GM12872 (cell line): ENCODE results near the gene WIPF1.

ENCODE experiments used
- TF ChIP-seq, protein P1 (sequence below): IDR thresholded peaks from 3 replicates; pipeline ENCODE4 v1.5.1; 2011; ENCODE audit warnings: low read depth, mild to moderate bottlenecking, low read length, moderate library complexity; ENCODE audit not compliant: insufficient read depth

WIPF1 gene

DNA sequence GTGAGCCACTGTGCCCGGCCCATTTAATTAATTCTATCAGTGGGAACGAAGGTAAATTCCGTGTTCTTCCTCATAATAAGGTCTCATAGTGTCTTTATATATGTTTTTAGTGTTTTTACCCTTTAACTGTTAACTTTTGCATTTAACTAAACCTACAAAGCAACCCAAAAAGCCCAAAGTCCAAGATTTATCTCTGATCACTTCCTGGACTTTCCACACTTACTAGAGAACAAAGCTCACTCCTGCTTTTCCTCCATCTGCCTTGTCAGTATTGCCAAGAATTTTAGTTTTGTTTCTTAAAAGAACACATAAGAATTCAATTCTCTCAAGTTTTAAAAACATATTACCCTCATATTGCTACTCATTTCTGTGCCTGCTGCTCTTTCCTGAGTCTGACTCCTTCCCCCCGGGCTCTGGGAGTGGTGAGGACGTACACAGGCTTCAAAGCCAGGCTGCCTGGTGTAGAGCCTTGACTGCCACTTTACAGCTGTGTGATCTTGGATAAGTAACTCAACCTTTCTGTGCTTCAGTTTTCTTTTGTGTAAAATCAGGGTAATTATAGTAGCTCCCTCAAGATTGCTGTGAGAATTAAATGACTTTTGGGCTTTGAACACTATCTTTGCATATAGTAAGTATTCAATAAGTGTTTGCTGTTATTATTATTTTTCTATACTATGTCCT lies 85.9 kb downstream of the WIPF1 start:
- TF ChIP-seq, protein P1, sequence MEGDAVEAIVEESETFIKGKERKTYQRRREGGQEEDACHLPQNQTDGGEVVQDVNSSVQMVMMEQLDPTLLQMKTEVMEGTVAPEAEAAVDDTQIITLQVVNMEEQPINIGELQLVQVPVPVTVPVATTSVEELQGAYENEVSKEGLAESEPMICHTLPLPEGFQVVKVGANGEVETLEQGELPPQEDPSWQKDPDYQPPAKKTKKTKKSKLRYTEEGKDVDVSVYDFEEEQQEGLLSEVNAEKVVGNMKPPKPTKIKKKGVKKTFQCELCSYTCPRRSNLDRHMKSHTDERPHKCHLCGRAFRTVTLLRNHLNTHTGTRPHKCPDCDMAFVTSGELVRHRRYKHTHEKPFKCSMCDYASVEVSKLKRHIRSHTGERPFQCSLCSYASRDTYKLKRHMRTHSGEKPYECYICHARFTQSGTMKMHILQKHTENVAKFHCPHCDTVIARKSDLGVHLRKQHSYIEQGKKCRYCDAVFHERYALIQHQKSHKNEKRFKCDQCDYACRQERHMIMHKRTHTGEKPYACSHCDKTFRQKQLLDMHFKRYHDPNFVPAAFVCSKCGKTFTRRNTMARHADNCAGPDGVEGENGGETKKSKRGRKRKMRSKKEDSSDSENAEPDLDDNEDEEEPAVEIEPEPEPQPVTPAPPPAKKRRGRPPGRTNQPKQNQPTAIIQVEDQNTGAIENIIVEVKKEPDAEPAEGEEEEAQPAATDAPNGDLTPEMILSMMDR, result no peak

DNA sequence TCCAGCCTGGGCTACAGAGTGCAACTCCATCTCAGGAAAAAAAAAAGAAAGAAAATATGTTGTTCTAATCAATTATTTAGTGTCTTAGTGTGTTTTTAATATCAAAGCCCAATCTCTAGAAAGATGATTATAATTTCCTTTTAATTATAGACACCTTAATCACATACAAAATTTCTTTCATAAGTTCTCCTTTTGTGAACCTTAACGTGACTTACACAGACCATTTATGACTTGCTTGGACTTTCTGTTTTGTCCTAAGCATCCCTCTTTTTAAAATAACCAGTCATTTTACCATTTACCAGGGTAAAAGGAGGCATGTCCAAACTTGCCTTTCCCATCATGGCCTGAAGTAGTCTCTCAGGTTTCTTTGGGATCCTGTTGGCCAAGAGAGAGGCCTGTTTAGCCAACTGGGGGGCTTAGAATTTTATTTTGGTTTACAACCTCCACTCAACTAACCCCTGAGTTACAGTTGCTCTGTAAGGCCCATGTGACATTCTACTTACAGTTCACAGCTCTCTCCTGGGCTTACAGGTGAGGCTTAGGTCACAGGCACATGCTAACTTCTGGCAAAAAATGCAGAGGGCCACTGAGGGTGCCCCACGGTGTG lies 86.9 kb downstream of the WIPF1 start:
- TF ChIP-seq, protein P1, result no peak
